Hepatocyte (in vitro differentiated cells): Measurements from ENCODE around the gene TMEM255B.

Experiments
- CTCF ChIP-seq: fragments of 200-600 bp; sonication (generic); IDR thresholded peaks from 2 replicates; pipeline ENCODE4 v1.5.1; 2016; ENCODE audit warnings: antibody characterized with exemption, mild to moderate bottlenecking; ENCODE audit not compliant: poor library complexity
- EZH2 ChIP-seq: fragments of 200-600 bp; sonication (generic); IDR thresholded peaks from 2 replicates; pipeline ENCODE4 v1.6.1; 2016; ENCODE audit warnings: antibody characterized with exemption, mild to moderate bottlenecking, borderline replicate concordance

GRCh38 chr13:113814435-113814821 lies 55.4 kb downstream of the TMEM255B start:
- no peak for TF ChIP-seq CTCF
- no peak for TF ChIP-seq EZH2
